PC-9 (cell line): ENCODE measurements around the gene KCTD7.
"Not testable (repeated sequence)": the region's sequence is repeated elsewhere in the genome, so short reads cannot be mapped to it uniquely, and the experiment has no call there.

Experiments
- EZH2 ChIP-seq: fragments of 200-600 bp; sonication (generic); IDR thresholded peaks from 2 replicates; pipeline ENCODE4 v1.8.0; 2017; ENCODE audit warnings: antibody characterized with exemption, low read depth
- TF ChIP-seq, protein P1 (sequence below): fragments of 200-600 bp; sonication (generic); conservative IDR thresholded peaks from 2 replicates; pipeline ENCODE4 v1.6.1; 2017; ENCODE audit warnings: mixed run types, antibody characterized with exemption, mild to moderate bottlenecking, moderate library complexity

DNA sequence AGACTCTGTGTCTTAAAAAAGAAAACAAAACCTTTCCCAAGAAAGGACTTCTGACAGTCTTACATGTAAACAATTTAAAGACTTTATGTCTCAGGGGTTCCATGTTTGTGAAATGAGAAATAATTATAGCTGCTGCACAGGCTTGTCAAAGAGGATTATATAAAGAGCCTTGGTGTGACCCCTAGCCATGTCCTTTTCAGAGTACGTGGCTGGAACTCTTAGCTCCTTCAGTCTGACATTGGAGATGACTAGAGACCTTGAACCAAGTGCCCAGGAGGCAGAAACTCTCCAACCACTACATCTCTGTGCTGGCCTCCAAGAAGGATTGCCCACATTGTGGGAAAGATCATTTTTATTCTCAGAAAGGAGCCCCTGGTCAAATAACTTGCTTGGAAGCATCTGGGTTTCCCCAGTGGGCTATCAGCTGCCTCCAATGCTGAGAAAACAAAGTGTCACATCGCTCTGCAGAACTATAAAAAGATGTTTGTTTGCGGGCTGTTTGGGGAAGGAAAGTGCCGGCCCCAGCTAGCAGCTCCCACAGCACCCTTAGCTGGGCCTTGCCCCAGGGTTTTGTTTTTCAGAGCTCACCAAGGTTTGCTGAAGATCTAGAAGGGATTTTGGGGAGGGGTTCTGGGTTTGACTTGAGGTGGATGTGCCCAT, 6.8 kb downstream of the KCTD7 start:
- not testable (repeated sequence) for TF ChIP-seq EZH2
- TF ChIP-seq, protein P1, sequence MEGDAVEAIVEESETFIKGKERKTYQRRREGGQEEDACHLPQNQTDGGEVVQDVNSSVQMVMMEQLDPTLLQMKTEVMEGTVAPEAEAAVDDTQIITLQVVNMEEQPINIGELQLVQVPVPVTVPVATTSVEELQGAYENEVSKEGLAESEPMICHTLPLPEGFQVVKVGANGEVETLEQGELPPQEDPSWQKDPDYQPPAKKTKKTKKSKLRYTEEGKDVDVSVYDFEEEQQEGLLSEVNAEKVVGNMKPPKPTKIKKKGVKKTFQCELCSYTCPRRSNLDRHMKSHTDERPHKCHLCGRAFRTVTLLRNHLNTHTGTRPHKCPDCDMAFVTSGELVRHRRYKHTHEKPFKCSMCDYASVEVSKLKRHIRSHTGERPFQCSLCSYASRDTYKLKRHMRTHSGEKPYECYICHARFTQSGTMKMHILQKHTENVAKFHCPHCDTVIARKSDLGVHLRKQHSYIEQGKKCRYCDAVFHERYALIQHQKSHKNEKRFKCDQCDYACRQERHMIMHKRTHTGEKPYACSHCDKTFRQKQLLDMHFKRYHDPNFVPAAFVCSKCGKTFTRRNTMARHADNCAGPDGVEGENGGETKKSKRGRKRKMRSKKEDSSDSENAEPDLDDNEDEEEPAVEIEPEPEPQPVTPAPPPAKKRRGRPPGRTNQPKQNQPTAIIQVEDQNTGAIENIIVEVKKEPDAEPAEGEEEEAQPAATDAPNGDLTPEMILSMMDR: not testable (repeated sequence)
